NCI-H82 treated with DMSO at 0.1 percent for 48 hours (cell line): ENCODE data around the gene ANKS1A.
"Not testable (repeated sequence)": the region's sequence is repeated elsewhere in the genome, so short reads cannot be mapped to it uniquely, and the experiment has no call there.

Experiments used
- DNase-seq: peaks from one replicate; lab custom pipeline; 2025; ENCODE audit not compliant: unreplicated experiment; lab: John Stamatoyannopoulos, UW

The ANKS1A gene

DNA sequence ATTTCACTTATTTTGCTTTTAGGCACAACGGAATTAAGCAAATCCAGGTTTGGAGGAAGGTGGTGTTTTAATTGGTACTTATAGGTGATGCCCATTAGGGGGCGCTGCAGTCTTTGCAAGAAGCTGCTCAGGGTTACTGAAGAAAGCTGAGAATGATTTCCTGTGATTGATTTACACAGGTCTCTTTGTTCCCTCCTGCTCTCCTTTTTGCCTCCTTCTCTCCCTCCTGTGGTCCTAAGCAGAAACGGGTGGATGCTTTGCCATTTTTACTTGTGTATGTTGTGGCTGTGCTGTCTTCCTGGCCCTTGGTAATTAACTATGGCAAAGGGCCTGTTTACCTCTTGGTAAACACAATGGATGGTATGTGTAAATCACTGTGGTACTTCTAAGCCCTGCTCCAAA lies 97.8 kb downstream of the ANKS1A start:
- DNase-seq = peak; percentile 73

DNA sequence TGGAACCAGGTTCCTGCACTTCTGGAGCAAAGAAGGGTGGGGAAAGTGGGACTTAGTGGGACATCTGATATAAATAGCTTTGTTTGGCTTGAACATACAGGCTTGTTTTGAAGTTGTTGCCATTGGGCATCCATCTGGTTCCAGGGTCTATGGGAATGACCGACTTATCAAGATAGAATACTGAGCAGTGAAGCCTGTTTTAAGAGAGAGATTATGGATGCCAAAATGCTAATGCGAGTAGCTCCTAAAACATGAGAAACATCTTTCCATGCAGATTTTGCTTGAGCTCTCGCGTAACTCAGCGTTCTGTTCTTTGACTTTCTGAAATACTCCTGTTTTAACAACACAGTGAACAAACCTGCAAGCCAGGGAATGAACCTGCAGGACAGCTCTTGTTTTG lies 98.5 kb downstream of the ANKS1A start:
- DNase-seq = no peak

DNA sequence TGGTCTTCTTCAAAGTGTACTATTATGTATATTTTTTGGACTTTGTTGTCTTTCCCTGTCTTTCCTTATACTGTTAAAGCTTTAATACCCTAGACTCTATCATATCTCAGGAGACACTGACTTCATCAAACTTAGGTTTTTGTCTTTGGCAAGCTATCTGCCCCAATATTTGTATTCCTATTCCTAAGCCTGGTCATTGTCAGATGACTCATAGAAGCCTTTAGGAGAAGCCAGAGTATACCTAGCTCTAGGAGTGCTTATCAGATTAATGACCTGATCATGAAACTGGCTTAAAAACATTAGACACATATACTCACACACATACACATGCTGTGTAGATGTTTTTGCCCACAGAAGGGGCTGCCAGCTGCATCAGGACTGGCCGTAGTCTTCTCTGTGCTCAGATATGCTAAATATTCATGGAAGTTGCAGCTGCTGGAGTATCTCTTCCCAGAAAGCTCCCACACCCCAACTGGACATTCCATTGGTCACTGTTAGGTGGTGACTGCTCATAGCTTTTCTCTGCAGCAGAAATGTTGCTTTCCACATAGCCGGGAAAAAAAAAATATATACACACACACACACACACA lies 102.0 kb downstream of the ANKS1A start:
- no peak for DNase-seq

DNA sequence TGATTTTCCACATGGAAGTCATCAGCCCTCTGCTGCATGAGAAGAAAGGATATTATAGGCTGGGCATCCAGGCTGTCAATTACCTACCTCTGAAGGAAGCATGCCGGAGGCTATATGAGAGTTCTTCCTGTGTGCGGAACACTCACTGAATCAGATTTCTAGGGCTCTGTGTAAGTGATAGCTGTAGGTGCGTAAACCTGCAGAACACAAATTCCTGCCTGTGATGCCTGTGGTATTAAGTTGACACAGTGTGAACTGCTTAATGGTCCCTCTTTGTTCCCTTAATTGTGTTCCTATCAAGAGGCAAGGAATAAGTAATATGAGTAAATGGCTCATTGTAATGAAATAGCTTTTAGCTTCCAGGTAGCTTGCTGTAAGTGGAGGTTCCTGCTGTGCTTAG lies 103.3 kb downstream of the ANKS1A start:
- DNase-seq = no peak

DNA sequence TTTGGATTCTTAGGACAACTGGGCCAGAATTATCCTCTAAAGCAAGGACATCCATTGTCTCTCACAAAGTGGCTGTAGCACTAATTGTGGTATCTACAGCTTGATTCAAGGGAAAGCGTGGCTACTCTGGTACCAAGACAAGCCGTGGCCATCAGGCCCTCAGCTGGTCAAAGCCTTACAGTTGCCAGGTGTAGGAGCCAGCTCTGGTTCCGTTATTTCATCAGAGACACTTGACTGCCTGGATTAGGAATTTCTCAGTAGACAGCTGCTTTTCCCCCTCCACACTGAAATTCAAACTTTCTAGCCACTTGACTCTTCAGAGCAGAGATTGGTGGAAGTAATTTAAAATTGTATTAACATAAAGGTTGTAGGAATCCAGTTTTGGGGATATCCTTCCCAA lies 104.2 kb downstream of the ANKS1A start:
- DNase-seq = no peak

DNA sequence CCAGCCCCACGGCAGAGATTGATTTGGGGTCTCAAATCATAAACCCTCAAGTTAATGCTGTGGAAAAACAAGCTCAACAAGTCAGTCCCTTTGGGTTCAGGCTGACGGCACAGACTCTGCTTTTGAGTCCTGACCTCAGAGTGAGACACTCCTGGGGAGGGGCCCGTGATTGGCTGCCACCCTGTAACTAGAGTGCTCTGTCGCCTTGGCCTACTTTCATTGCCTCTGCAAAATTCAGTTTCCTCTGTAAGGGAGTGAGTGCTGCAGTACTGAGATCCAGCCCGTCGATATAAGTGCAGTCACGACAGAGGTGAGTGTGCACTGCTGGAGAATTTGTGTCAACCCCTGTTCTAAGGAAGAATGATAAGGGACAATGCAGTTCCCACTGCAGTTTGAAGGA lies 105.6 kb downstream of the ANKS1A start:
- DNase-seq = no peak

DNA sequence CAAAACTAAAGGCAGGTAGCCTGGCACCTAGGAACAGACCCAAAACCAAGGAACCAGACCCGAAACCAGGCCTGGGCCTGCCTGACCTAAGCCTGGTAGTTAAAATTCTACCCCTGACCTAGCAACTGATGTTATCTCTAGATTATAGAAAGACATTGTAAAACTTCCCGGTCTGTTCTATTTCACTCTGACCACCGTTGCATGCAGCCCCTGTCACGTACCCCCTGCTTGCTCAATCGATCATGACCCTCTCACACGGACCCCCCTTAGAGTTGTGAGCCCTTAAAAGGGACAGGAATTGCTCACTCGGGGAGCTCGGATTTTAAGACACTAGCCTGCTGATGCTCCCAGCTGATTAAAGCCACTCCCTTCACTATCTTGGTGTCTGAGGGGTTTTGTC lies 109.4 kb downstream of the ANKS1A start:
- not testable (repeated sequence) for DNase-seq

DNA sequence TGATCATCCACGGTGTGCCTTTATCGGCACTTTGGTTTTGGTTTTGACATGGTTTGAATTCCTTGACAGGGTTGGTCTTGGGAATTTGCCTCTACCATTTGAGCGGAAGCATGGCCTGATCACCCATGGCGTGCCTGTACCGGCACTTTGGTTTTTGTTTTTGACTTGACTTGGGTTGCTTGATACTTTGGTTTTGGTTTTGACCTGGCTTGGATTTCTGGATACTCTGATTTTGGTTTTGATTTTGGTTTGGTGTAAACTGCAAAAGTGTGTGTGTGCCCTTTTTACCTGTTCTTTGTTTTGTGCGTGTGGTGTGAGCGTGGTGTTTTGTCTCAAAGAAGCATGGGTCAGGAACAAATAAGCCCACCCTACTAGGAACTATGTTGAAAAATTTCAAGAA lies 110.1 kb downstream of the ANKS1A start:
- DNase-seq = not testable (repeated sequence)

DNA sequence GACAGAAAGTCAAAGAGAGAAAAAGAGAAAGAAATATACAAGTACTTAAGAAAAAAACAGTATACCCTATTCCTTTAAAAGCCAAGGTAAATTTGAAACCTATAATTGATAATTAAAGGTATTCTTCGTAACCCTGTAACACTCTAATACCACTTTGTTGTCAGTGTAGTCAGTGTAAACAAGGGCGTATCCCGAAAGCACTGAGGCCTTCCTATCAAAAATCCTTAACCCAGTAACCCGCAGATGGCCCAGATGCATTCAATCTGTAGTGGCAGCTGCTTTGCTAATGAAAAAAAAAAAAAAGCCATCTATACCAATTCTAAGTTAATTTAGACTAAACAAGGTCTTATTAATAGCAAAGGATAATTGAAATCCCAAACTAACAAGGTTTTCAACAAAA lies 110.9 kb downstream of the ANKS1A start:
- DNase-seq = not testable (repeated sequence)

DNA sequence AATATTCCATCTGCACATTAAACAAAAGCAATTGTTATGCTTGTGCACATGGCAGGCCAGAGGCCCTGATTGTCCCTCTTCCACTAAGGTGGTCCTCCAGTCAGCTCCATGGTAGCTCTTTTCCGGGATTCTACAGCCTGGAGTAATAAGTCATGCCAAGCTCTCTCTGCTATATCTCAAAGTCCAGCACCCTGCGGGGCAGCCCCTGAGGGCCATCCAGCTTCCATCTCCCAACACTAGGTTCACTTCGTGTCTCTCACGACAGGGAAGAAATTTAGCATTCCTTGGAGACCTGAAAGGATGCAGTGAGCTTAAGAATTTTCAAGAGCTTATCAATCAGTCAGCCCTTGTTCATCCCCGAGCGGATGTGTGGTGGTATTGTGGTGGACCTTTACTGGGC lies 112.3 kb downstream of the ANKS1A start:
- DNase-seq = not testable (repeated sequence)

DNA sequence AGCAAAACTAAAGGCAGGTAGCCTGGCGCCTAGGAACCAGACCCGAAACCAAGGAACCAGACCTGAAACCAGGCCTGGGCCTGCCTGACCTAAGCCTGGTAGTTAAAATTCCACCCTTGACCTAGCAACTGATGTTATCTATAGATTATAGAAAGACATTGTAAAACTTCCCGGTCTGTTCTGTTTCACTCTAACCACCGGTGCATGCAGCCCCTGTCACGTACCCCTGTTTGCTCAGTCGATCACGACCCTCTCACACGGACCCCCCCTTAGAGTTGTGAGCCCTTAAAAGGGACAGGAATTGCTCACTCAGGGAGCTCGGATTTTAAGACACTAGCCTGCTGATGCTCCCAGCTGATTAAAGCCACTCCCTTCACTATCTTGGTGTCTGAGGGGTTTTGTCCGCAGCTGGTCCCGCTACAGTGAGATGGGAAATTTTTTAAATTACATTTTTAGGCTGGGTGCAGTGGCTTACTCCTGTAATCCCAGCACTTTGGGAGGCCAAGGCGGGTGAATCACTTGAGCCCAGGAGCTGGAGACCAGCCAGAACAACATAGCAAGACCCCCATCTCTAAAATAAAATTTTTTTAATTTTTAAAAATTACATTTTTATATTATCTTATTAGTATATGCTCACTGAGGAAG lies 115.0 kb downstream of the ANKS1A start:
- DNase-seq = not testable (repeated sequence)

DNA sequence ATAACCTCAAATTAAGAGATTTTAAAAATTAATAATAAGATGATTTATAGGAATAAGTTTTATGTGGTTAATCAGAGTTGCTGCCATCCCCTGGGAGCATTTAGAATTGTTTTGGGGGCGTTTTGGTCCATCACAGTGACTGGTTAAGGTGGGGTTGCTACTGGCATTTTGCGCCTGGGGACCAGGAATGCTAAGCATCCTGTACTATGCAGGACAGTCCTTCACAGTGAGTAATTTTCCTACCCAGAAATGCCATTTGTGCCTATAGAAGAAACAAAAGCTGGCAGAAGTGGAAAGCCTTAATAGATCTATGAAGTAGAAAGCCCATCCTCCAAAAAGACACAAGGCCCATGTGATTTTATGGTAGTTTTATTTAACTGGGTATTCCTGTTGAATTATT lies 118.0 kb downstream of the ANKS1A start:
- DNase-seq = no peak

DNA sequence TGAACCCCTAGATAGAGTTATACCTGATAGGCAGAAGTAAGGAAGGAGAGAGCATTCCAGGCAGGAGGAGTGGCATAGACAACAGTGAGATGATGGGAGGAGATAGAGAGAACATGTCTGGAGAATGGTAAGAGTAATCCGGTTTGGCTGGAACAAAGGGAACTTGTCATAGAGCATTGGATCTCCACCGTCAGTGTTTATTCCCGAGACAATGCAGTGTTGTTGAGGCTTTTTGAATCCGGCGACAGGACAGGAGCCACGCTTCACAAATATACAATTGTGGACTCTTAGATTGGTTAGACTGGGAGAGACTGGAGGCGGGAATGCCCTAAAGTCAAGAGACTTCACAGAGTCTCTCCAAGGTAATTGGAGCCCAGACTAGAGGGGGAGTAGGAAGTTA lies 119.8 kb downstream of the ANKS1A start:
- DNase-seq = no peak

DNA sequence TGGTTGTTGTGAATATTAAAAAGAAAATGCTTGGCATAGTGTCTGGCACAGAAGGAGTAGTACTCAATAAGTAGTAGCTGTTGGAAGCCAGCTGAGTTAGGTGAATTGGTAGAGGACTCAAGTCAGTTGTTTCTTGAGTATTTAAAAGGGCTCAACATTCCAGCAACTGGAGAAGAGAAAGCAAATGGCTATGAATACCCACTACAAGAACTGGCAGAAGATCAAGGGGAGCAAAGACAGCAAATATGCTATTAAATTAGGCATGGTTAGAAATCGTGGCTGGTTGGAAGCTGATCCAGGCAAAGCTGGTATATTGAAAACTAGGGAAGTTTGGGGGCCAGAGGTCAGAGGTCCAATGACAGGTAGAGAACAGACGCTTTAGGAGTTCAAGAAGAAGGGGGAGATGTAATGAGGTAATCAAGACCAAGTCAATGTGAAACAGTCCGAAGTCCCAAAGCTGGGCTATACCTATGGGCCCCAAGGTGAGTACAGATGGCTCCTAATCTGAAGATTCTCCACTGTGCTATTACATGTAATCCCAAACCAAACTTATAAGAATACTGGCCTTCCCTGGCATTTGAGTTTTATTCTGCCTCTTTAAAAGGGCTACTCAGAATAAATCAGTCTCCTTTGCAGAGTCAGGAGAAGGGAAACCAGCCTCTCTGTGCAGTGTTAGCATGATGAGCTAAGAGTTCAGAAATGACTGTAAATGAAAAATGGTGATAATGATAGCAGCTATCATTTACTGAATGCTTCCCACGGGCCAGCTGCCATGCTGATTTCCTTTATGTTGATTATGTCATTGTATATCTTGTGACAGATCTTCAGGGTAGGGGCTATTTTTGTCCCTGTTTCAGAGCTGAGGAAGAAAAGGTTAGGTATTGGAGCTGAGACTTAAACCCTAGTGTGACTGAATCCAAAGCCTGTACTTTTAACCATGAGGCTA lies 122.3 kb downstream of the ANKS1A start:
- DNase-seq = no peak

DNA sequence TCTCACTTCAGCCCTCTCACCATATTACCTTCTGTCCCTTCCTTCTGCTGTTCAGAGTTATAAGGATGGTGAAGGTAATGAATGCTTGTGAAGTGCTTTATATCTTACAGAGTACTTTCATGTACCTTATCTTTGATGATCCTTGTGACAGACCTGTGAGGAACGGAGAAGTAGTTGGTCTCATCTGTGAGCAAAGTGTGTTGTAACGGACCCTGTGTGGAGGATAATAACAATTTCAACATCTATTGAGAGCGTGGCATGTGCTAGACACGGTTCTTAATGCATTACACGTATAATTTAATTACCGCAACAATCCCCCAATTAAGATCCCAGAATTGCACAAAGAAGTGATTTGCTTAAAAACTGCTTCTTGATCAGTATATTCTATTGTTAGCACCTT lies 124.6 kb downstream of the ANKS1A start:
- DNase-seq = no peak

DNA sequence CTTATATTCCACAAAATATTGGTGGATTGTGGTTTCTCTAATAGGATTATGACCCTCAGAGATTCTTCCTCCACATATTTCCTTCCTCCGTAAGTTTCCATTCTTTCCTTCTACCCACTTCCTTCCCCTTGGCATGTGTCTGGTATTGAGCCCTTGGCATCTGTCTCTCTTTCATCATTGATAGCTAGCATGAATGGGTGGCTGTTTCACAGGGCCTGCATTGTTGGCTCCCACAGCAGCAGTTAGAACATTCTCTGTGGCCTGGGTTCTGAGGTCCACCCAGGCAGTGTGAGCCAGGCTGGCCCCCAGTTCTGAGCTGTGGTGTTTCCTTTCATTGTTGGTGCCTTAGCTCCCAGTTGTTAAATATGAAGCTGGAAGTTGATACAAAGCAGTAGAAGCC lies 125.3 kb downstream of the ANKS1A start:
- DNase-seq = no peak

DNA sequence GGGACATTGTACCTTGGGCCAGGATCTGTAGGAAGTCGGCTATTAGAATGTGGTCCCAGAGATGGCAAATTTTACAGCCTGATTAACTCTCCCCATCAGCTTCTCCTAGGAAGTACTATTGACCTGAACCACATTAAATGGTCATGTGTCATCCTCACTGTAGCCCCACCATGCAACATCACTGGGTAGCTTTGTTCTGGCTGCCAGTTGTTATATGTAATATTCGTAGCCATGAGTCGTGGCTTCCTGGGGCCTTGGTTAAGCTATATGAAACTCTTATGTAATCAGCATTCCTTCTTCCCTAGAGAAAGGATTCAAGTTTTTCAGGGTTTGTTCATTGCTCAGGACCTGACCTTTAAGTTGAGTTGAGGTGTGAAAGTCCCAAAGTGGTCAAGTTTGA lies 125.7 kb downstream of the ANKS1A start:
- DNase-seq = no peak

DNA sequence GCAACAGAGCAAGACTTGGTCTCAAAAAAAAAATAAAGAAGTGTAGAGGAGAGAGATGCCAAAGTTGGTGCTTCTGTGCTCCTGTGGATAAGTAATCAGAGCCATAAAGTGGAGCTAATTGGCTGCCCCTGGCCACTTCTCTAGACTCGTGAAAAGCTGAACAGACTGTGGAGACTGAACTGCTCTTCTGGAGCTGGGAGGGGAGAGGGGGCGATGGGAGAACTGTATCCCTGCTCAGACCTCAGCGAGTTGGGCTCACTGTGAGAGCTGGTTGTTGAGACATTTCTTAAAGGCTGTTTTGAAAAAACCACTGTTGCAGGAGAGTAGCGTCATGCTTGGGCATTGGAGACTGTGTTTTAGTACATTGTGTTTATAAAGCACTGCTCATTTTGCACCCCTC lies 126.4 kb downstream of the ANKS1A start:
- no peak for DNase-seq

DNA sequence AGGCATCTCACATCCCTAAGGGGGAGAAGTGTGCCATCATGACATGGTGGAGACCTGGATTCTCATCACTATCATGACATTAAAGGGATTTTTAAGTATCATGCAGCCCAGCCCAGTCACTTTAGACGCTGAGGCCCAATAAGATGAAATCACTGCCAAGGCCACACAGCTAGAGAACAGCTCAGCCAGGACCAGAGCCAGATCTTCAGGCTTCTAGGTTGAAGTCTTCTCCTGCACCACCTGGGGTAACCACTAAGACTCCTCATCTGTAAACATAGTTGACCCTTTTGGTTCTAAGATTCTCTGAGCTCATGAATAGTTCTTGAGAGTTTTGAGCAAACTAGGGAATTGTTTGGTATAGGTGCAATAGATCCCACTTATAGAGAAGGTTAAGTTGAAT lies 126.9 kb downstream of the ANKS1A start:
- DNase-seq = no peak

DNA sequence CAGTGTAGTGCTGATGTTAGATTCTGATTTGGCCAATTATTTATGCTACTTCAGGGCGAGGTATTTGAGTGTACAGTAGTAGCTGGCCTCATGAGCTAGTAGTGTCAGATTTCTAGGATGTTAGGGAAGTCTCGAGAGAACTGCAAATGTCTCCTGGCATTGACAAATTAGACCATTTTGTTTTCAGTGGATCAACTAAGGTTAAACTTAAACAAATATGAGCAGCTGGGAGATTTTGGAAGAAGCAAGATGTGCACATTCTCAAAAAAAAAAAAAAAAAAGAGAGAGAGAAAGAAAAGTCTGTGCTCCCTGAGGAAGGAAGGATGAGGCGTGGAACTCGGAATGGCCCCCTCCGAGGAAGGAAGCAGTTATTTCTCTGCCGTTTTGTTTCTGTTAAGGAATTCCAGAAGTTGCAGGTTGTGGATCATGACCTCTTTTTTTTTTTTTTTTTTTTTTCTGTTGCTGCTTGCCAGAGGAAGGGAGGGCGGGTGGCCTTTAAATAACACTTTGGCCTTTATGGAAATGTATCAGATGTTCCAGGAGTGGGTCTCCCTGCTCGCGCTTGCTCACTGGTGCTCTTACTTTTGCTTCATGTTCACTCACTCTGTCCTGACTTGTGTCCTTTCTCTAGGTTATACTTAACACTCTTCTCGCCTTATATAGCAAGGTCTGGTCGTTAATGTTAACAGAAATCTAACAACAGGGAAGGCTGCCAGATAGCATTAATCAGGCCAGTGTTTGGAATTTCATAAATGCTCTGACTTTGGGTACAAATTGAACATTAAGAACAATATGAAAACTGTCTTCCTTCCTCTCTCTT lies 127.7 kb downstream of the ANKS1A start:
- DNase-seq = no peak
